ENCODE data around the gene DLGAP1. TPM values are rescaled to one million over a fixed set of nuclear protein-coding genes. Genes with fewer than 3 reads are reported as not detected.

The DLGAP1 gene
- total and polyA plus RNA-seq, 2 of the 4 experiments (the other 2 are of a cell fraction) = under 0.01 to 0.09 TPM

- Histone ChIP-seq H2BK15ac (ENCODE audit: low read depth, low read length) (no peak overlapping the region), H4K5ac (ENCODE audit: low read depth, low read length) (no peak overlapping the region), H3K4ac (ENCODE audit: low read depth, low read length) (no peak overlapping the region), H2BK120ac (ENCODE audit: low read depth, low read length) (no peak overlapping the region), H3K9me3 (ENCODE audit: control insufficient read depth, insufficient read depth, low read length) (no peaks in the 10 kb centered on the region), H3K27me3 (ENCODE audit: control insufficient read depth, insufficient read depth, low read length) (peaks cover 4% of the 10 kb centered on the region), H3K4me3 (ENCODE audit: insufficient read depth, low read depth, low read length) (no peak overlapping the region), H4K20me1 (ENCODE audit: insufficient read depth, low read length) (no peaks in the 10 kb centered on the region), H2AFZ (replicated peaks; ENCODE audit: low read length, poor library complexity) (no peak overlapping the region), H4K8ac (ENCODE audit: low read depth in 2 of 2, low read length in 2 of 2) (no peak overlapping the region), H4K91ac (ENCODE audit: insufficient read depth, low read depth, low read length) (no peak overlapping the region), H2AK9ac (replicated peaks; ENCODE audit: low read depth, low read length, poor library complexity) (no peak overlapping the region), H3K9ac (ENCODE audit: low read depth, low read length) (no peak overlapping the region), H2AK5ac (ENCODE audit: low read depth, low read length) (no peak overlapping the region), H3K56ac (ENCODE audit: extremely low read depth, insufficient read depth, low read length) (no peak overlapping the region), H3K18ac (ENCODE audit: low read depth, low read length) (no peak overlapping the region), H3K14ac (replicated peaks; ENCODE audit: low read depth, low read length) (no peak overlapping the region), H2BK20ac (ENCODE audit: low read depth, low read length) (no peak overlapping the region), H3K9me1 (ENCODE audit: insufficient read depth, low read length) (no peaks in the 10 kb centered on the region), H3K27ac (ENCODE audit: insufficient read depth, low read length) (no peak overlapping the region), H3K23ac (ENCODE audit: low read depth, low read length) (no peak overlapping the region), H2BK5ac (ENCODE audit: low read depth, low read length, poor library complexity, severe bottlenecking) (no peak overlapping the region), H3K4me2 (ENCODE audit: low read depth, low read length) (no peak overlapping the region), H3K79me1 (ENCODE audit: low read depth in 1 of 2, low read length in 2 of 2) (no peaks in the 10 kb centered on the region), H3K36me3 (ENCODE audit: control insufficient read depth, insufficient read depth, low read length) (no peaks in the 10 kb centered on the region), H3K4me1 (ENCODE audit: control insufficient read depth, insufficient read depth, low read length) (peaks cover 2% of the 10 kb centered on the region; the same call in 1 of the 2 replicates)
- POLR2A ChIA-PET (ENCODE audit: unreplicated experiment) = no interaction called here
- CTCF ChIA-PET = interaction anchor here (0.7 kb wide), 1 partner anchor 142 kb away, joined by 3 read pairs; no protein-coding TSS in a partner anchor
- no peak for ATAC-seq (ENCODE audit: low read depth)
- intact Hi-C loops (cut with micrococcal nuclease) = no loop called here
- DNase-seq = no peak
- no CpG with 5 or more reads among the region's 3 CpGs for WGBS, 2 experiments (ENCODE audit: extremely low coverage in 2 of 2, insufficient read length in 1 of 2)
- dilution Hi-C loops (cut with HindIII; ENCODE audit: low sequenced_read_pairs, unreplicated experiment) = no loop called here
- TF ChIP-seq CTCF (conservative IDR thresholded peaks at IDR 0.05; ENCODE audit: low read depth, low read length) = no peak
- no peak for TF ChIP-seq POLR2A (IDR thresholded peaks at IDR 0.05; ENCODE audit: low read depth, low read length)
- TF ChIP-seq MXI1 (IDR thresholded peaks at IDR 0.05; ENCODE audit: borderline replicate concordance, low read depth, low read length) = no peak
- BruUV-seq (replicated peaks) = no TSS peak
- in situ Hi-C loops (cut with MboI; ENCODE audit: low sequenced_read_pairs) = no loop called here
Measured at GRCh38 chr18:3914109-3914508, 541.0 kb downstream of the DLGAP1 start.
